ENCODE data around the gene DUSP7. TPM values are rescaled to one million over a fixed set of nuclear protein-coding genes. Genes with fewer than 3 reads are reported as not detected.

Gene DUSP7
- total and polyA plus RNA-seq, 9 of the 15 experiments (the other 6 are each of a cell fraction or from before 2014, with no cell fraction given) = 0.45 to 15.8 (median 8.2) TPM

DNA sequence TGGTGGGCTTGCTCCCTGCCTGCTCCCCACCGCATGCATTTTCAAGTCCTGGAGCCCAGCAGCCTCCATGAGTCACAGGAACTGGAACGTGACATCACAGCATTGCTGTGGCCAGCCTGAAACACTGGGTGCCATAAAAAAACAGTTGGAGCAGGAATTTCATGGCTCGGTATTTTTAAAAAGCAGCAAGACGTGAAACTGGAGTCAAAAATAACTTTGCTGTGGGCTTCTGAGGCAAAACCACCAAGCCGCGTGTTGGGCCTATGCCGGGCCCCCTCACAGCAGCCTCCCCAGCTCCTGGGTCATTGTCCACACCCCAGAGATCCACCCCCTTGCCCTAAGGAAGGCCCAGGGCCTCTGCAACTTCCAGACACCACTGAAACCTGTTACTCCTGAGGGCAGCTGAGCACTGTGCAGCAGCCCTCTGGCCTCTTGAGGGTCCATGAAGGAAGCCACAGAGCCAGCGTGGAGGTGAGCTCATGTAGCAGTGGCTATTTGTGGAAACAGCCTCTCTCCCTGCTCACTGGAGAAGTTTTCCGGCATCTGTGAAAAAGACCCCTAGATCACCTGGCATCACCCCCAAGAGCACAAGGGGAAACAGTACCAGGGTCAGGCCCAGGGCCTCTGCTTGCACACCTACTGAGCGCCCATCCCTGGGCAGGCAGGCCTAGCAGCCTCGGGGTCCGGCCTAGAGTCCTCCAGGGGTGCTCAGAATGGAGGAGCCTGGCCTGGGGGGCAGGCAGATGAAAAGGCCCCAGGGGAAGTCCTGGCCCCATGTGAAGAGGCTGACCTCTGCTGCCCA lies 34.0 kb upstream of the DUSP7 start (continued):
- TF ChIP-seq CBX8 (IDR thresholded peaks at IDR 0.05; ENCODE audit: borderline replicate concordance, extremely low read depth, low read depth, low read length, poor library complexity, severe bottlenecking) (no peak), PHF20 (IDR thresholded peaks at IDR 0.05; ENCODE audit: partially characterized antibody) (no peak), ILK (tag; IDR thresholded peaks at IDR 0.05; ENCODE audit: borderline replicate concordance, low read depth) (no peak), NCOA4 (IDR thresholded peaks at IDR 0.05; ENCODE audit: partially characterized antibody) (no peak), KLF1 (tag; IDR thresholded peaks at IDR 0.05) (no peak)
- TF ChIP-seq, protein P1, sequence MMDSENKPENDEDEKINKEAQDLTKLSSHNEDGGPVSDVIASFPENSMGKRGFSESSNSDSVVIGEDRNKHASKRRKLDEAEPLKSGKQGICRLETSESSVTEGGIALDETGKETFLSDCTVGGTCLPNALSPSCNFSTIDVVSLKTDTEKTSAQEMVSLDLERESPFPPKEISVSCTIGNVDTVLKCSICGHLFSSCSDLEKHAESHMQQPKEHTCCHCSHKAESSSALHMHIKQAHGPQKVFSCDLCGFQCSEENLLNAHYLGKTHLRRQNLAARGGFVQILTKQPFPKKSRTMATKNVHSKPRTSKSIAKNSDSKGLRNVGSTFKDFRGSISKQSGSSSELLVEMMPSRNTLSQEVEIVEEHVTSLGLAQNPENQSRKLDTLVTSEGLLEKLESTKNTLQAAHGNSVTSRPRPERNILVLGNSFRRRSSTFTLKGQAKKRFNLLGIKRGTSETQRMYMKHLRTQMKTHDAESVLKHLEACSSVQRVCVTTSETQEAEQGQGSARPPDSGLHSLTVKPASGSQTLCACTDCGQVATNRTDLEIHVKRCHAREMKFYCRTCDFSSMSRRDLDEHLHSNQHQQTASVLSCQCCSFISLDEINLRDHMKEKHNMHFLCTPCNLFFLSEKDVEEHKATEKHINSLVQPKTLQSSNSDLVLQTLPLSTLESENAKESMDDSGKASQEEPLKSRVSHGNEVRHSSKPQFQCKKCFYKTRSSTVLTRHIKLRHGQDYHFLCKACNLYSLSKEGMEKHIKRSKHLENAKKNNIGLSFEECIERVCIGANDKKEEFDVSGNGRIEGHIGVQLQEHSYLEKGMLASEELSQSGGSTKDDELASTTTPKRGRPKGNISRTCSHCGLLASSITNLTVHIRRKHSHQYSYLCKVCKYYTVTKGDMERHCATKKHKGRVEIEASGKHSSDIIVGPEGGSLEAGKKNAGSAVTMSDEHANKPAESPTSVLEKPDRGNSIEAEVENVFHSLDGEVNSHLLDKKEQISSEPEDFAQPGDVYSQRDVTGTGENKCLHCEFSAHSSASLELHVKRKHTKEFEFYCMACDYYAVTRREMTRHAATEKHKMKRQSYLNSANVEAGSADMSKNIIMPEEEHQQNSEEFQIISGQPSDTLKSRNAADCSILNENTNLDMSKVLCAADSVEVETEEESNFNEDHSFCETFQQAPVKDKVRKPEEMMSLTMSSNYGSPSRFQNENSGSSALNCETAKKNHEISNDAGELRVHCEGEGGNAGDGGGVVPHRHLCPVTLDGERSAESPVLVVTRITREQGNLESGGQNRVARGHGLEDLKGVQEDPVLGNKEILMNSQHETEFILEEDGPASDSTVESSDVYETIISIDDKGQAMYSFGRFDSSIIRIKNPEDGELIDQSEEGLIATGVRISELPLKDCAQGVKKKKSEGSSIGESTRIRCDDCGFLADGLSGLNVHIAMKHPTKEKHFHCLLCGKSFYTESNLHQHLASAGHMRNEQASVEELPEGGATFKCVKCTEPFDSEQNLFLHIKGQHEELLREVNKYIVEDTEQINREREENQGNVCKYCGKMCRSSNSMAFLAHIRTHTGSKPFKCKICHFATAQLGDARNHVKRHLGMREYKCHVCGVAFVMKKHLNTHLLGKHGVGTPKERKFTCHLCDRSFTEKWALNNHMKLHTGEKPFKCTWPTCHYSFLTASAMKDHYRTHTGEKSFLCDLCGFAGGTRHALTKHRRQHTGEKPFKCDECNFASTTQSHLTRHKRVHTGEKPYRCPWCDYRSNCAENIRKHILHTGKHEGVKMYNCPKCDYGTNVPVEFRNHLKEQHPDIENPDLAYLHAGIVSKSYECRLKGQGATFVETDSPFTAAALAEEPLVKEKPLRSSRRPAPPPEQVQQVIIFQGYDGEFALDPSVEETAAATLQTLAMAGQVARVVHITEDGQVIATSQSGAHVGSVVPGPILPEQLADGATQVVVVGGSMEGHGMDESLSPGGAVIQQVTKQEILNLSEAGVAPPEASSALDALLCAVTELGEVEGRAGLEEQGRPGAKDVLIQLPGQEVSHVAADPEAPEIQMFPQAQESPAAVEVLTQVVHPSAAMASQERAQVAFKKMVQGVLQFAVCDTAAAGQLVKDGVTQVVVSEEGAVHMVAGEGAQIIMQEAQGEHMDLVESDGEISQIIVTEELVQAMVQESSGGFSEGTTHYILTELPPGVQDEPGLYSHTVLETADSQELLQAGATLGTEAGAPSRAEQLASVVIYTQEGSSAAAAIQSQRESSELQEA (IDR thresholded peaks at IDR 0.05; ENCODE audit: low read depth) = no peak
